GM23248 (cell line): ENCODE data around the gene TPRG1L. TPM values are rescaled to one million over a fixed set of nuclear protein-coding genes. Genes with fewer than 3 reads are reported as not detected.

Source experiments
- DNase-seq: peaks from one replicate; pipeline ENCODE4 v3.0.0-alpha.2; 2015
- H2AFZ ChIP-seq: fragments of 200-600 bp; sonication (generic); 2 replicates; pipeline ENCODE4 v1.6.1; 2016; ENCODE audit warnings: antibody characterized with exemption
- H3F3A ChIP-seq: fragments of 200-600 bp; sonication (generic); 2 replicates; pipeline ENCODE4 v1.6.1; 2016; ENCODE audit warnings: mild to moderate bottlenecking, antibody characterized with exemption, mixed run types; ENCODE audit not compliant: insufficient read depth
- H3K27ac ChIP-seq: fragments of 200-600 bp; sonication (generic); 2 replicates; pipeline ENCODE4 v1.5.1; 2016; ENCODE audit warnings: mild to moderate bottlenecking
- H3K27me3 ChIP-seq: fragments of 200-600 bp; sonication (generic); replicated peaks from 2 replicates; pipeline ENCODE4 v1.6.1; 2016; ENCODE audit warnings: mild to moderate bottlenecking; ENCODE audit not compliant: insufficient read depth
- H3K36me3 ChIP-seq: fragments of 200-600 bp; sonication (generic); 2 replicates; pipeline ENCODE4 v1.6.1; 2016; ENCODE audit warnings: low read depth, mild to moderate bottlenecking
- H3K4me1 ChIP-seq: fragments of 200-600 bp; sonication (generic); 2 replicates; pipeline ENCODE4 v1.6.1; 2016; ENCODE audit warnings: mild to moderate bottlenecking; ENCODE audit not compliant: insufficient read depth
- H3K4me2 ChIP-seq: fragments of 200-600 bp; sonication (generic); one replicate; pipeline ENCODE4 v1.6.1; 2016; ENCODE audit warnings: mild to moderate bottlenecking; ENCODE audit not compliant: unreplicated experiment
- H3K4me3 ChIP-seq: fragments of 200-600 bp; sonication (generic); 2 replicates; pipeline ENCODE4 v1.5.1; 2016; ENCODE audit warnings: mild to moderate bottlenecking
- H3K79me2 ChIP-seq: fragments of 200-600 bp; sonication (generic); 2 replicates; pipeline ENCODE4 v1.6.1; 2016; ENCODE audit warnings: mild to moderate bottlenecking; ENCODE audit not compliant: insufficient read depth
- H3K9ac ChIP-seq: fragments of 200-600 bp; sonication (generic); 2 replicates; pipeline ENCODE4 v1.6.1; 2016; ENCODE audit warnings: mild to moderate bottlenecking
- H3K9me2 ChIP-seq: fragments of 200-600 bp; sonication (generic); 2 replicates; pipeline ENCODE4 v1.6.1; 2016; ENCODE audit warnings: mixed run types, mild to moderate bottlenecking, moderate library complexity; ENCODE audit not compliant: insufficient read depth
- H3K9me3 ChIP-seq: fragments of 200-600 bp; sonication (generic); one replicate; pipeline ENCODE4 v1.6.1; 2017; ENCODE audit warnings: low read depth
- H4K20me1 ChIP-seq: fragments of 200-600 bp; sonication (generic); 2 replicates; pipeline ENCODE4 v1.6.0; 2016; ENCODE audit not compliant: insufficient read depth
- EZH2 ChIP-seq: fragments of 200-600 bp; sonication (generic); IDR thresholded peaks from 2 replicates; pipeline ENCODE4 v1.6.1; 2018; ENCODE audit warnings: antibody characterized with exemption, mild to moderate bottlenecking; ENCODE audit not compliant: insufficient read depth, poor library complexity, severe bottlenecking
- EZH2phosphoT487 ChIP-seq: fragments of 200-600 bp; sonication (generic); IDR thresholded peaks from 2 replicates; pipeline ENCODE4 v1.6.1; 2018; ENCODE audit warnings: antibody characterized with exemption, moderate library complexity, mild to moderate bottlenecking, low read depth; ENCODE audit not compliant: insufficient read depth
- WGBS, 2 experiments: methylation state at CpG; one replicate each; pipeline ENCODE4 v1.1.6; 2015 to 2017; ENCODE audit warnings: low lambda C conversion rate in 2 of 2, low coverage in 1 of 2; ENCODE audit errors: missing lambda C conversion rate in 2 of 2; 5-methylcytosine and 5-hydroxymethylcytosine counted together
- in situ Hi-C: fragments of 300-500 bp; cut with MboI; formaldehyde crosslinking; loops from 2 replicates; pipeline ENCODE4 v1.15.0; 2020
- polyA plus RNA-seq: library from polyadenylated mRNA; unstranded; fragments of >200 nt; fragmentation: Nextera tagmentation; extraction: Ambion mirVana; gene quantifications from 2 replicates; pipeline ENCODE4 v1.2.1, GENCODE V29; 2016
- total RNA-seq: library from RNA; depleted of rRNA; stranded (reverse); fragments of >200 nt; shearing (Covaris generic); gene quantifications from 2 replicates; pipeline ENCODE4 v1.2.3, GENCODE V29; 2014

Gene TPRG1L
- total and polyA plus RNA-seq, 2 experiments from 2014 or later = 30.7 to 30.9 TPM

GRCh38 chr1:3658231-3658615 is 33.4 kb downstream of the TPRG1L start:
- in situ Hi-C loops = no loop called here
- H3K4me3 ChIP-seq = no peak overlapping the region

GRCh38 chr1:3659093-3659492 is 34.3 kb downstream of the TPRG1L start:
- H3K27ac ChIP-seq = no peak overlapping the region
- no peak overlapping the region for H3K9ac ChIP-seq
- H3K9me2 ChIP-seq = no peaks in the 10 kb centered on the region
- peaks cover 53% of the 10 kb centered on the region for H3K27me3 ChIP-seq
- no peaks in the 10 kb centered on the region for H3K4me1 ChIP-seq
- H3K36me3 ChIP-seq = no peaks in the 10 kb centered on the region
- in situ Hi-C loops = no loop called here
- no peak overlapping the region for H3K4me3 ChIP-seq
- H3K9me3 ChIP-seq = no peaks in the 10 kb centered on the region
- H4K20me1 ChIP-seq = no peaks in the 10 kb centered on the region
- no peaks in the 10 kb centered on the region for H3K79me2 ChIP-seq
- no peaks in the 10 kb centered on the region for H3F3A ChIP-seq
- TF ChIP-seq EZH2phosphoT487 = no peak
- TF ChIP-seq EZH2 = no peak
- H3K4me2 ChIP-seq = no peak overlapping the region
- no peak for DNase-seq
- WGBS, 2 experiments = 65% methylated on average over 15 of the region's 15 CpGs
- H2AFZ ChIP-seq = no peak overlapping the region

More at GRCh38 chr1:3658231-3658615, 33.4 kb downstream of the TPRG1L start:
- 8 to 9% methylated on average over 14 of the region's 14 CpGs for WGBS, 2 experiments
- Histone ChIP-seq H3F3A (no peaks in the 10 kb centered on the region), H3K4me2 (no peak overlapping the region), H3K27ac (no peak overlapping the region), H3K79me2 (no peaks in the 10 kb centered on the region), H3K27me3 (peaks cover 62% of the 10 kb centered on the region), H3K4me1 (no peaks in the 10 kb centered on the region), H2AFZ (no peak overlapping the region), H3K36me3 (no peaks in the 10 kb centered on the region), H3K9me2 (no peaks in the 10 kb centered on the region), H4K20me1 (no peaks in the 10 kb centered on the region), H3K9me3 (no peaks in the 10 kb centered on the region), H3K9ac (no peak overlapping the region)
- no peak for DNase-seq
- no peak for TF ChIP-seq EZH2phosphoT487
- TF ChIP-seq EZH2 = no peak

- Histone ChIP-seq H3K27ac (no peak overlapping the region), H3F3A (no peaks in the 10 kb centered on the region), H3K4me2 (no peak overlapping the region), H3K79me2 (no peaks in the 10 kb centered on the region), H3K9me3 (no peaks in the 10 kb centered on the region), H3K4me3 (no peak overlapping the region), H3K27me3 (peaks cover 37% of the 10 kb centered on the region), H3K4me1 (no peaks in the 10 kb centered on the region), H4K20me1 (no peaks in the 10 kb centered on the region), H3K9me2 (no peaks in the 10 kb centered on the region), H3K36me3 (no peaks in the 10 kb centered on the region), H3K9ac (no peak overlapping the region), H2AFZ (no peak overlapping the region)
- DNase-seq = no peak
- TF ChIP-seq EZH2phosphoT487 (no peak), EZH2 (no peak)
- in situ Hi-C loops = no loop called here
- WGBS, 2 experiments = 48 to 58% methylated on average over 2 of the region's 2 CpGs
Measured at GRCh38 chr1:3660704-3661103, 35.9 kb downstream of the TPRG1L start.

- DNase-seq = no peak
- no peak overlapping the region for H3K4me2 ChIP-seq
- no peaks in the 10 kb centered on the region for H3K9me3 ChIP-seq
- TF ChIP-seq EZH2phosphoT487 = no peak
- no peak for TF ChIP-seq EZH2
- H3K4me1 ChIP-seq = no peaks in the 10 kb centered on the region
- WGBS, 2 experiments = 76 to 80% methylated on average over 4 of the region's 4 CpGs
- H3K27ac ChIP-seq = no peak overlapping the region
- in situ Hi-C loops = no loop called here
- no peak overlapping the region for H3K4me3 ChIP-seq
- H3K79me2 ChIP-seq = no peaks in the 10 kb centered on the region
- no peak overlapping the region for H2AFZ ChIP-seq
- no peaks in the 10 kb centered on the region for H3K9me2 ChIP-seq
- no peaks in the 10 kb centered on the region for H3K36me3 ChIP-seq
- H4K20me1 ChIP-seq = no peaks in the 10 kb centered on the region
- H3K9ac ChIP-seq = no peak overlapping the region
- H3F3A ChIP-seq = no peaks in the 10 kb centered on the region
- peaks cover 29% of the 10 kb centered on the region for H3K27me3 ChIP-seq
Measured at GRCh38 chr1:3661631-3662030, 36.8 kb downstream of the TPRG1L start.

- Histone ChIP-seq H3F3A (no peaks in the 10 kb centered on the region), H3K9me3 (no peaks in the 10 kb centered on the region), H3K36me3 (no peaks in the 10 kb centered on the region), H3K9me2 (no peaks in the 10 kb centered on the region), H3K27me3 (peaks cover 23% of the 10 kb centered on the region), H3K9ac (no peak overlapping the region), H3K4me1 (no peaks in the 10 kb centered on the region), H3K4me2 (no peak overlapping the region), H2AFZ (no peak overlapping the region), H4K20me1 (no peaks in the 10 kb centered on the region), H3K79me2 (no peaks in the 10 kb centered on the region), H3K27ac (no peak overlapping the region), H3K4me3 (no peak overlapping the region)
- no peak for DNase-seq
- WGBS, 2 experiments = 61 to 66% methylated on average over 16 of the region's 16 CpGs
- in situ Hi-C loops = no loop called here
- TF ChIP-seq EZH2 (no peak), EZH2phosphoT487 (no peak)
Measured at GRCh38 chr1:3662080-3662671, 37.4 kb downstream of the TPRG1L start.
